CD1c-positive myeloid dendritic cell (primary cell): ENCODE results near the gene TLE2.

Experiments used
- DNase-seq: peaks from one replicate; pipeline ENCODE4 v3.0.0-alpha.2; 2016; ENCODE audit errors: extremely low spot score

The TLE2 gene

GRCh38 chr19:3029065-3029923, at the start of gene TLE2:
Gene TLE2, minus strand, starts transcription at chr19:3029280. Its CDS starts 376 bp downstream, at chr19:3028904.
- DNase-seq = no peak

- DNase-seq = peak; percentile 81
Measured at GRCh38 chr19:3075605-3076431, 46.7 kb upstream of the TLE2 start.

- no peak for DNase-seq
Measured at GRCh38 chr19:3073931-3074595, 45.0 kb upstream of the TLE2 start.

GRCh38 chr19:3073159-3073563, 44.1 kb upstream of the TLE2 start:
- DNase-seq = peak; percentile 31

- DNase-seq = no peak
Measured at GRCh38 chr19:3071768-3072167, 42.7 kb upstream of the TLE2 start.

- DNase-seq = no peak
Measured at GRCh38 chr19:3068071-3068470, 39.0 kb upstream of the TLE2 start.

GRCh38 chr19:3067563-3067962, 38.5 kb upstream of the TLE2 start:
- DNase-seq = no peak

GRCh38 chr19:3066482-3067049, 37.5 kb upstream of the TLE2 start:
- DNase-seq = no peak

- DNase-seq = no peak
Measured at GRCh38 chr19:3065675-3066357, 36.7 kb upstream of the TLE2 start.

- no peak for DNase-seq
Measured at GRCh38 chr19:3064011-3064330, 34.9 kb upstream of the TLE2 start.

GRCh38 chr19:3062165-3063105, 33.4 kb upstream of the TLE2 start, which contains the start of gene TLE5:
Gene TLE5, minus strand, starts transcription at chr19:3062495. Its CDS starts 295 bp downstream, at chr19:3062200.
- peak; percentile 69 for DNase-seq

GRCh38 chr19:3061182-3062161, 32.4 kb upstream of the TLE2 start:
- DNase-seq = peak; percentile 50

- DNase-seq = no peak
Measured at GRCh38 chr19:3060857-3061181, 31.7 kb upstream of the TLE2 start.

GRCh38 chr19:3059653-3060052, 30.6 kb upstream of the TLE2 start:
- DNase-seq = no peak

- DNase-seq = no peak
Measured at GRCh38 chr19:3058821-3059314, 29.8 kb upstream of the TLE2 start.

- DNase-seq = no peak
Measured at GRCh38 chr19:3058009-3058820, 29.1 kb upstream of the TLE2 start.

GRCh38 chr19:3057275-3057714, 28.2 kb upstream of the TLE2 start:
- DNase-seq = no peak
